Left ventricle myocardium superior (tissue), 1 donor: ENCODE results near the gene PLXNA4. TPM values are rescaled to one million over a fixed set of nuclear protein-coding genes. Genes with fewer than 3 reads are reported as not detected.

Experiments used
- ATAC-seq: fragments of 200-7000 bp; cut with Tn5 transposase; one replicate; pipeline ENCODE4 v1.9.1; 2020; ENCODE audit warnings: mild to moderate bottlenecking, moderate library complexity
- DNase-seq: peaks from one replicate; pipeline ENCODE4 v3.0.0-alpha.2; 2020
- intact Hi-C: fragments of 100-400 bp; cut with micrococcal nuclease; formaldehyde crosslinking; loops from one replicate; pipeline ENCODE4 v1.11.0; 2022
- total RNA-seq: library from RNA; stranded (reverse); fragmentation: NEBNext Ultra II Directional; extraction: Animal tissue kit (Norgen Biotek cat#: 25700); gene quantifications from one replicate; pipeline ENCODE4 v1.2.1, GENCODE V29; 2021
- donor health status: DM: no; HTN: yes; CAD: no; lungs with severe emphysema.

The PLXNA4 gene
- total RNA-seq, 1 donor from 2014 or later = 19.2 TPM

- DNase-seq (peak; percentile 52), ATAC-seq (peak; percentile 91)
These were observed 350.8 kb downstream of the PLXNA4 start for GRCh38 chr7:132225216-132226030.

GRCh38 chr7:132221356-132221755, 354.9 kb downstream of the PLXNA4 start:
- intact Hi-C loops = no loop called here
- DNase-seq (no peak), ATAC-seq (no peak)

More at GRCh38 chr7:132225216-132226030, 350.8 kb downstream of the PLXNA4 start:
- intact Hi-C loops = no loop called here

DNA sequence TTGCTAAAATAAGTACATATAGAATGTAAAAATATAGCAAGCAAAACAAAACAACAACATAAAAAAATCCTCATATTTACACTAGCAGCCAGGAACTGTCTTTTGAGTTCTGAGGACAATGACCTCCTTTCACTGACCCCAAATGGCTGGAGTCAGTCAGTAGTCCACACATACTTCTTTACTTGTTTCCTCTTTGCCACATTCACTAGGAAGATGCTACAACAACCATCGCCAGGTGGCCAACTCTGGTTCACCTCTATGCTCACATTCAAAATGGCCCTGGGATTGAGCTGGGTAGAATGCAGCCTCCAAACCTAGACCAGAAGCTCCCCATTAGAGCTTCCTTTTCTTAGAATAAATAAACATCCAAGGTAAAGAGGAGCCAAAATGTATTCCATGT, 356.2 kb downstream of the PLXNA4 start:
- intact Hi-C loops = no loop called here
- DNase-seq = no peak
- no peak for ATAC-seq

GRCh38 chr7:132218876-132219275, 357.4 kb downstream of the PLXNA4 start:
- no peak for ATAC-seq
- no peak for DNase-seq

DNA sequence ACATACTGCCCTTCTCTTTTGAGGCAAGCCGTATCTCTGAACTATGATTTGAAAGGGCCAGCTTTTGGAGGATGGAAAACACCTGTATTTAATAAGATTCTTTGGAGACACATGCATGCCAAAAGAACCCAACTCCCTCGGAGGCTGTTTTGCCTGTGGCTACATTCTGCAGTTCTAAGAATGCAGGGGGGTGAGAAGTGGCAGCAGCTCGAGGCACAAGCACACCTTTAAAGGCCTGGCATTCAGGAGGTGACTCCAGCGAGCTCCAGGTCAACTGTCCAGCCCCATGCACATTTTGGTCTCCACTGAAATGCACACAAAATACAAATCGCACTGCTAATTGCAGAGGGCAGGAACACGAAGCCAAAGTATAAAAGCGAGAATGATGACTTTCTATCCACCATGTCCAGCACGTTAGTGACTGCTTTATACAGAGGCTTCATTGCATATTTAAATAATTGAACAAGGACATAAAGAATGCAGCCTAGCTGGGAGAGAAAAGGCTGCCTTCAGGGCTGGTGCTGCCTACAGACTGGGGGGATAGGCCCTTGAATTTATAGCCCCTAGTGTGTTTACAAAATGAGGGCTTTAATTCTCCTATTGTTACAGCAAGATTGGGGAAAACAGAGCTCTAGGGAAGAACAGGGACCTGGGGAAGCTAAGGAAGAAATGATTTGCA, 359.3 kb downstream of the PLXNA4 start:
- no peak for DNase-seq
- intact Hi-C loops = no loop called here
- ATAC-seq = no peak

More at GRCh38 chr7:132218876-132219275, 357.4 kb downstream of the PLXNA4 start:
- intact Hi-C loops = no loop called here

DNA sequence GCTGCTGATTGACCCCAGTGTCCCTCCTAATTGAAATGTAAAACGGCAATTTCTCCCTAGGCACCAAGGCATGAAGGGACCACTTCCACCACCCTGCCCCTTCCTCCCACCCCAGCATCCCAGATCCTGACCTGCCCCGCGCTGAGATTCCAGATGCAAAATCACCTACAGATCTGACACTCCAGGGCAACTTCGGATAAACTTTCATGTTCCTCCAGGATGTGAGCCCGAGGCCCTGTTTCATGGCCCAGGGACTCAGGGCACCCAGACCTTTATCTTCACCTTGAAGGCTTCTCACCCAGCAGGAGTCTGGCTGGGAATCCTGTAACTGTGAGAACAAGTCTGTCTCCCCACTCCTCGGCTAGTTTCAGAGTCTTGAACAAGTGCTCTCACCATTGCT, 361.8 kb downstream of the PLXNA4 start:
- no peak for ATAC-seq
- intact Hi-C loops = no loop called here
- DNase-seq = no peak

DNA sequence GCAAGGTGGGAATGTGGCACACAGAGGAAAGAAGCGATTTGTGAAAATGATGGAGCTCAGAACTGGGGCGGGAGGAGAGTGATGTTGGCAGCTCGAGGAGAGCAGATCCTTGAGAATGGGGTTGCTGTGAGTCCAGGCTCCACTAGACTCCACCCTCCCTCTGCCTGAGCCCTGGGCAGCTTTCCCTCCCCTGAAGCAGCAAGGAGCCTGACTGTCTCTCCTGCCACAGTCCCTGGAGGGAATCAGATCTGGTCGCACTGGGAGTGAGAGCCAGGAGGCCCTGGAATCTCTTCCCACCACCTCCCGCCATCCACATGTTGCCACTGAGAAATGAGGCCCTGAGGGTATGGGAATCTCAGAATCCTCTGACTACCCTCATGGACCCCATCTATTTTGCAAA, 362.7 kb downstream of the PLXNA4 start:
- DNase-seq (no peak), ATAC-seq (no peak)
- intact Hi-C loops = no loop called here

GRCh38 chr7:132211971-132212370, 364.3 kb downstream of the PLXNA4 start:
- ATAC-seq = no peak

GRCh38 chr7:132210821-132211220, 365.4 kb downstream of the PLXNA4 start:
- ATAC-seq = no peak

More at GRCh38 chr7:132211971-132212370, 364.3 kb downstream of the PLXNA4 start:
- no peak for DNase-seq
- intact Hi-C loops = no loop called here

DNA sequence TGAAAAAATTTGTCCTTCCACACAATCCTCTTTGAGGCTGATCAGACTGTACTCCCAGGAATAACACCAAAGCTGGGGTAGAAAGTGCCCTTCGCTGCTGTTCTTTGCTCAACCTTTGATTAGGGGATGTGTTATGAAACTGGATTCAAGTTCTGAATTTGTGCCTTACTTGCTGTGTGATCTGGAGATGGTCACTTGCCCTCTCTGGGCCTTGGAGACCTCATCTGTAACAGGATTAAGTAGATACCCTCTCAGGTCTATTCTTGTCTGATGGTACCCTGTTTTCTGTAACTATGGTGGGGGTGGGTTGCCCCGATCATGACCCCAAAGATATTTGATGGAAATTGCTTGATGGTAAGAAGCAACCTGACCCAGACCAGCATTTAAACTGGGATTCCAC, 368.5 kb downstream of the PLXNA4 start:
- intact Hi-C loops = no loop called here
- DNase-seq = no peak
- ATAC-seq = no peak

More at GRCh38 chr7:132210821-132211220, 365.4 kb downstream of the PLXNA4 start:
- intact Hi-C loops = no loop called here
- no peak for DNase-seq

GRCh38 chr7:132207211-132207610, 369.1 kb downstream of the PLXNA4 start:
- DNase-seq (peak; percentile 66), ATAC-seq (peak; percentile 90)
- intact Hi-C loops = no loop called here

DNA sequence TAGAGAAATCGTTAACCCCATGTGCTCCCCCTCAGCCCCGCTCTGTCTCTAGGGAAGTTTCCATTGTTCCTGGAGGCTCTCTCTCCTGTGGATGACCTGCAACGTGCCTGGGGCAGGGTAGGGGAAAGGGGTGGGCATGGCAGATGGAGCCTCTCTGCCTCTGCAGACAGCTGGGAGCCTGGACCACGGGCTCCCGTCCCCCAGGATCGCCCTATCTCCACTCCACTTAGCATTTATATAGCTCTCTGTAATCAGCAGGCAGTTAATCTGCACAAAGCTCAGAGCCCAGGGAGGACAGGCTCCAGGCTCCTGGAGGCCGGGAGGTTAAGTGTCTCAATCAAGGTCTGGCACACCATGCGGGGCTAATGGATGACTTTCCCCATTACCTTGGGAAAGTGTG, 369.7 kb downstream of the PLXNA4 start:
- DNase-seq (peak; percentile 43), ATAC-seq (peak; percentile 80)
- intact Hi-C loops = no loop called here

- ATAC-seq = no peak
- intact Hi-C loops = no loop called here
These were observed 370.8 kb downstream of the PLXNA4 start for GRCh38 chr7:132205509-132205908.

GRCh38 chr7:132203021-132203420, 373.2 kb downstream of the PLXNA4 start:
- ATAC-seq (no peak), DNase-seq (no peak)
- intact Hi-C loops = no loop called here

More at GRCh38 chr7:132205509-132205908, 370.8 kb downstream of the PLXNA4 start:
- no peak for DNase-seq

DNA sequence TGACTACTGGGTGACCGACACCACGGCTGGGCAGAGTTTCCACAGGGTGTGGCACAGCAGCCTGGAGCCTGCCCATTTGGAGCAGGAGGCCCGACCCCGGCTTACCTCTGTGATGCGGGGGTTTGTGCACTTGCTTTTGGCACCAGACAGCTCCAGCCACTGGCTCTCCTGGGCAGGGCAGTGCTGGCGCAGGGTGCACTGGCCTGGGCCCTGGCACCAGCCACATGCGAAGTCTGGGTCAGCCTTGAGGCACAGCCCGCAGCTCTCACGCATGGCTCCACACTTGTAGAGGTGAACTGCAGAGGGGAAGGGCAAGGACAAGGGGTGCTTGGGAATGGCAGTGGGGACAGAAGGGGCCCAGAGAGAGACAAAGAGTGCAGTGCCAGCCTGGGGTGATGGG, 373.7 kb downstream of the PLXNA4 start:
- ATAC-seq (no peak), DNase-seq (no peak)
- intact Hi-C loops = no loop called here

- ATAC-seq (peak; percentile 8), DNase-seq (no peak)
- intact Hi-C loops = no loop called here
These were observed 376.1 kb downstream of the PLXNA4 start for GRCh38 chr7:132200141-132200540.

DNA sequence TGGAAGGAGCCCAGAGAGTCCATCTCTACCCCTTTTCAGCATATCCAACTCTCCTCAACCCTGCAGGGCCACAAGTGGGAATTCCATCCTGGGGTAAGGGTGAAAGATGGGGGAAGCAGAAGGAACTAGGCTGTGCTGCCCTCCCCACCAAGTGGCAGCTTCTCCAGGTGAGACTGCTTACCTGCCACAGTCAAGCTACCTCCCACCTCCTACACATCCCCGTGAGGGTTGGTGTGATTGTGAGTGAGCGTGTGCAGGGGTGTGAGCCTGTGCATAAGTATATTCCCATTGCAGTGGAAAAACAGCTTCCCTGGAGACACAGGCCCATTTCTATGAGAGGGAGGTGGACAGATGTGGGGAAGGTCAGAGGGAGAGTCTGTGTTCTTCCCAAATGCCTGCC, 376.6 kb downstream of the PLXNA4 start:
- ATAC-seq = no peak
- intact Hi-C loops = no loop called here
- no peak for DNase-seq

- DNase-seq = no peak
- intact Hi-C loops = no loop called here
- ATAC-seq = no peak
These were observed 378.5 kb downstream of the PLXNA4 start for GRCh38 chr7:132197772-132198171.

GRCh38 chr7:132193898-132194297, 382.4 kb downstream of the PLXNA4 start:
- no peak for ATAC-seq
- intact Hi-C loops = no loop called here
- no peak for DNase-seq

DNA sequence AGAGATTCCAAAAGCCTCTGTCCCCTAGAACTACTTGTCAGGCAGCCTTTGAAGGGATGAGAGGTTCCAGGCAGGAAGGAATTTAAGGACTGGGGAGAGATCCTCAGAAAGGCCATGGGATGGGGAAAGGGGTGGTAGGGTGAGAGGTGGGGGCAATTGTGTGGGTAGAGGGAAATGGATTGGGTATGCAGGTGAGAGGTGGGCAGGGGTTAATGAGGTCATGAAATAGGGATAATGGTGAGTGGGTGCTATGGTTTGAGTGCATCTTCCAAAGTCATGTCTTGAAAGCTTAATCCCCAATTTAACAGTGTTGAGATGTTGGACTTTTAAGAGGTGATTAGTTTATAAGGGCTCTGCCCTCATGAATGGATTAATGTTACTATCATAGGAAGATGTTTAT, 383.5 kb downstream of the PLXNA4 start:
- intact Hi-C loops = no loop called here
- ATAC-seq (no peak), DNase-seq (no peak)

- intact Hi-C loops = no loop called here
- ATAC-seq (peak; percentile 34), DNase-seq (no peak)
These were observed 384.9 kb downstream of the PLXNA4 start for GRCh38 chr7:132191418-132191817.
